HG03039 (cell line): ENCODE measurements around the gene CPT1A.

Experiments
- ATAC-seq: cut with Tn5 transposase; IDR thresholded peaks from one replicate; pipeline ENCODE4 v1.9.1; 2021; ENCODE audit warnings: mild to moderate bottlenecking, moderate library complexity; ENCODE audit not compliant: unreplicated experiment

The CPT1A gene

GRCh38 chr11:68832476-68833181, 9.1 kb downstream of the CPT1A start:
- no peak for ATAC-seq

- no peak for ATAC-seq
Measured at GRCh38 chr11:68831124-68831523, 10.6 kb downstream of the CPT1A start.

- ATAC-seq = no peak
Measured at GRCh38 chr11:68829581-68829980, 12.1 kb downstream of the CPT1A start.

- ATAC-seq = no peak
Measured at GRCh38 chr11:68828957-68829356, 12.8 kb downstream of the CPT1A start.

- ATAC-seq = no peak
Measured at GRCh38 chr11:68828155-68828931, 13.4 kb downstream of the CPT1A start.

GRCh38 chr11:68827733-68828132, 14.0 kb downstream of the CPT1A start:
- ATAC-seq = no peak

GRCh38 chr11:68826726-68827125, 15.0 kb downstream of the CPT1A start:
- no peak for ATAC-seq

- no peak for ATAC-seq
Measured at GRCh38 chr11:68825571-68825970, 16.1 kb downstream of the CPT1A start.

- no peak for ATAC-seq
Measured at GRCh38 chr11:68822546-68822945, 19.2 kb downstream of the CPT1A start.

GRCh38 chr11:68821670-68822069, 20.0 kb downstream of the CPT1A start:
- ATAC-seq = no peak

- no peak for ATAC-seq
Measured at GRCh38 chr11:68819362-68819761, 22.4 kb downstream of the CPT1A start.

- ATAC-seq = no peak
Measured at GRCh38 chr11:68818181-68818580, 23.5 kb downstream of the CPT1A start.

GRCh38 chr11:68817554-68817953, 24.2 kb downstream of the CPT1A start:
- ATAC-seq = no peak

- no peak for ATAC-seq
Measured at GRCh38 chr11:68816917-68817419, 24.7 kb downstream of the CPT1A start.

GRCh38 chr11:68816251-68816776, 25.4 kb downstream of the CPT1A start:
- no peak for ATAC-seq

GRCh38 chr11:68813773-68814172, 27.9 kb downstream of the CPT1A start:
- ATAC-seq = no peak

- no peak for ATAC-seq
Measured at GRCh38 chr11:68812526-68812925, 29.2 kb downstream of the CPT1A start.

GRCh38 chr11:68810164-68810563, 31.6 kb downstream of the CPT1A start:
- no peak for ATAC-seq

GRCh38 chr11:68809506-68809905, 32.2 kb downstream of the CPT1A start:
- no peak for ATAC-seq

GRCh38 chr11:68808787-68809186, 32.9 kb downstream of the CPT1A start:
- no peak for ATAC-seq

GRCh38 chr11:68806931-68807844, 34.5 kb downstream of the CPT1A start:
- no peak for ATAC-seq
